A549 (cell line): ENCODE measurements around the gene INO80D.
"Not testable (repeated sequence)": the region's sequence is repeated elsewhere in the genome, so short reads cannot be mapped to it uniquely, and the experiment has no call there.

Experiments used
- CTCF ChIP-seq: fragments of >200 bp; sonication (Bioruptor Twin); formaldehyde crosslinking; IDR thresholded peaks from 3 replicates; pipeline ENCODE4 v1.5.1; 2016
- EHMT2 ChIP-seq: fragments of 200-600 bp; sonication (generic); IDR thresholded peaks from 2 replicates; pipeline ENCODE4 v1.6.1; 2016; ENCODE audit warnings: antibody characterized with exemption, low read depth, mild to moderate bottlenecking, moderate library complexity
- ELK1 ChIP-seq: fragments of 150-350 bp; IDR thresholded peaks from 2 replicates; pipeline ENCODE4 v1.6.1; 2014; ENCODE audit warnings: low read depth, mild to moderate bottlenecking, low read length
- EP300 ChIP-seq, 2 experiments: fragments of >200 bp; sonication (Bioruptor Twin); formaldehyde crosslinking; IDR thresholded peaks; 2 replicates in 1 of 2; 3 replicates in 1 of 2; pipeline ENCODE4 v1.6.1; 2016 to 2017
- MAZ ChIP-seq: fragments of 150-350 bp; IDR thresholded peaks from 2 replicates; pipeline ENCODE4 v1.6.1; 2014; ENCODE audit warnings: antibody characterized with exemption, low read depth, low read length, borderline replicate concordance
- MYC ChIP-seq: IDR thresholded peaks from 2 replicates; pipeline ENCODE4 v1.6.1; 2012; ENCODE audit warnings: mild to moderate bottlenecking, inconsistent platforms, low read length, improper control_type of control experiment, borderline replicate concordance
- NR3C1 ChIP-seq: fragments of >200 bp; sonication (Bioruptor Twin); formaldehyde crosslinking; IDR thresholded peaks from 3 replicates; pipeline ENCODE4 v1.6.1; 2017
- POLR2A ChIP-seq: IDR thresholded peaks from 2 replicates; pipeline ENCODE4 v1.6.1; 2012; ENCODE audit warnings: mild to moderate bottlenecking, low read length
- RAD21 ChIP-seq, 2 experiments: fragments of >200 bp in 1 of 2; sonication (Bioruptor Twin) in 1 of 2; formaldehyde crosslinking in 1 of 2; IDR thresholded peaks in 1 of 2; conservative IDR thresholded peaks in 1 of 2; 2 replicates in 1 of 2; 3 replicates in 1 of 2; pipeline ENCODE4 v1.6.1; 2012 to 2018; ENCODE audit warnings: inconsistent platforms in 1 of 2
- RCOR1 ChIP-seq: fragments of 150-350 bp; IDR thresholded peaks from 2 replicates; pipeline ENCODE4 v1.6.1; 2014; ENCODE audit warnings: antibody characterized with exemption, low read length, low read depth
- REST ChIP-seq: fragments of 200-600 bp; sonication (generic); IDR thresholded peaks from 2 replicates; pipeline ENCODE4 v1.6.1; 2016; ENCODE audit warnings: antibody characterized with exemption, mild to moderate bottlenecking, moderate library complexity
- TFCP2L1 ChIP-seq: fragments of 250-450 bp; sonication (Bioruptor Pico); IDR thresholded peaks from 2 replicates; pipeline ENCODE4 v1.5.0; 2021; ENCODE audit warnings: mild to moderate bottlenecking

GRCh38 chr2:205986334-205986733 is 99.6 kb downstream of the INO80D start:
- TF ChIP-seq MYC; CTCF; POLR2A; RAD21 (conservative IDR thresholded peaks at IDR 0.05 in 1 of 2, IDR thresholded peaks at IDR 0.05 in 1 of 2); MAZ; EP300 (IDR thresholded peaks at IDR 0.05); TFCP2L1 (CRISPR knock-in tag); REST; NR3C1; ELK1; RCOR1; EHMT2: not testable (repeated sequence)
